Trophoblast cell (in vitro differentiated cells and primary cell): ENCODE data around the gene CDK13.
"Not testable (repeated sequence)": the region's sequence is repeated elsewhere in the genome, so short reads cannot be mapped to it uniquely, and the experiment has no call there.

ENCODE experiments used
- DNase-seq, 2 donors: peaks; one replicate each; pipeline ENCODE4 v3.0.0-alpha.2; 2016
- H2AFZ ChIP-seq: 2 replicates; pipeline ENCODE4 v1.6.1; 2013; ENCODE audit warnings: low read length, moderate library complexity, mild to moderate bottlenecking; ENCODE audit not compliant: insufficient read depth, poor library complexity
- H2AK5ac ChIP-seq: 2 replicates; pipeline ENCODE4 v1.6.1; 2013; ENCODE audit warnings: mild to moderate bottlenecking, low read length
- H2BK120ac ChIP-seq: 2 replicates; pipeline ENCODE4 v1.6.1; 2013; ENCODE audit warnings: low read length, mild to moderate bottlenecking, moderate library complexity; ENCODE audit not compliant: insufficient read depth, poor library complexity
- H2BK12ac ChIP-seq: 2 replicates; pipeline ENCODE4 v1.6.1; 2013; ENCODE audit warnings: mild to moderate bottlenecking, low read length, moderate library complexity
- H2BK5ac ChIP-seq: 2 replicates; pipeline ENCODE4 v1.6.1; 2013; ENCODE audit warnings: low read length, low read depth, moderate library complexity, mild to moderate bottlenecking; ENCODE audit not compliant: poor library complexity
- H3K14ac ChIP-seq: 2 replicates; pipeline ENCODE4 v1.6.1; 2013; ENCODE audit warnings: mild to moderate bottlenecking, low read length
- H3K18ac ChIP-seq: 2 replicates; pipeline ENCODE4 v1.6.1; 2013; ENCODE audit warnings: mild to moderate bottlenecking, low read length
- H3K23ac ChIP-seq: 2 replicates; pipeline ENCODE4 v1.6.1; 2013; ENCODE audit warnings: low read length
- H3K27ac ChIP-seq: 2 replicates; pipeline ENCODE4 v1.5.1; 2013; ENCODE audit warnings: low read depth, mild to moderate bottlenecking, inconsistent platforms, low read length, moderate library complexity
- H3K27me3 ChIP-seq: 2 replicates; pipeline ENCODE4 v1.6.1; 2013; ENCODE audit warnings: inconsistent platforms, mild to moderate bottlenecking, low read length, moderate library complexity; ENCODE audit not compliant: insufficient read depth
- H3K36me3 ChIP-seq, 2 experiments: 1 replicate in 1 of 2; 2 replicates in 1 of 2; pipeline ENCODE4 v1.6.1; 2013; ENCODE audit warnings: low read length in 2 of 2, mild to moderate bottlenecking in 2 of 2, moderate library complexity in 1 of 2; ENCODE audit not compliant: insufficient read depth in 2 of 2, control insufficient read depth in 1 of 2
- H3K4ac ChIP-seq: 2 replicates; pipeline ENCODE4 v1.6.1; 2013; ENCODE audit warnings: low read depth, mild to moderate bottlenecking, low read length, moderate library complexity
- H3K4me1 ChIP-seq, 2 experiments: 1 replicate in 1 of 2; 2 replicates in 1 of 2; pipeline ENCODE4 v1.6.1; 2013; ENCODE audit warnings: low read length in 2 of 2, mild to moderate bottlenecking in 2 of 2, moderate library complexity in 1 of 2; ENCODE audit not compliant: insufficient read depth in 2 of 2, control insufficient read depth in 1 of 2
- H3K4me2 ChIP-seq: 2 replicates; pipeline ENCODE4 v1.6.1; 2013; ENCODE audit warnings: inconsistent platforms, mild to moderate bottlenecking, low read length, moderate library complexity
- H3K4me3 ChIP-seq: 2 replicates; pipeline ENCODE4 v1.5.1; 2013; ENCODE audit warnings: mild to moderate bottlenecking, low read depth, low read length, inconsistent platforms
- H3K79me1 ChIP-seq: one replicate; pipeline ENCODE4 v1.6.1; 2013; ENCODE audit warnings: low read length
- H3K79me2 ChIP-seq: 2 replicates; pipeline ENCODE4 v1.6.1; 2013; ENCODE audit warnings: low read length, mild to moderate bottlenecking; ENCODE audit not compliant: control insufficient read depth, insufficient read depth, poor library complexity
- H3K9ac ChIP-seq: 2 replicates; pipeline ENCODE4 v1.6.1; 2013; ENCODE audit warnings: mild to moderate bottlenecking, low read length
- H3K9me3 ChIP-seq: 2 replicates; pipeline ENCODE4 v1.6.1; 2013; ENCODE audit warnings: low read depth, mild to moderate bottlenecking, control low read depth, inconsistent platforms, low read length; ENCODE audit not compliant: insufficient read depth
- H4K12ac ChIP-seq: 2 replicates; pipeline ENCODE4 v1.6.1; 2013; ENCODE audit warnings: low read depth, mild to moderate bottlenecking, low read length, moderate library complexity
- H4K8ac ChIP-seq: 2 replicates; pipeline ENCODE4 v1.6.1; 2013; ENCODE audit warnings: low read depth, mild to moderate bottlenecking, low read length, moderate library complexity
- H4K91ac ChIP-seq: one replicate; pipeline ENCODE4 v1.6.1; 2013; ENCODE audit warnings: low read depth, mild to moderate bottlenecking, low read length, moderate library complexity
- WGBS: extraction: QIAGEN DNeasy Blood & Tissue Kit; methylation state at CpG from one replicate; pipeline ENCODE4 v1.1.7; 2013; ENCODE audit warnings: missing lambda C conversion rate; ENCODE audit not compliant: insufficient read length, insufficient coverage; ENCODE audit errors: extremely low coverage; 5-methylcytosine and 5-hydroxymethylcytosine counted together

CDK13 gene

DNA sequence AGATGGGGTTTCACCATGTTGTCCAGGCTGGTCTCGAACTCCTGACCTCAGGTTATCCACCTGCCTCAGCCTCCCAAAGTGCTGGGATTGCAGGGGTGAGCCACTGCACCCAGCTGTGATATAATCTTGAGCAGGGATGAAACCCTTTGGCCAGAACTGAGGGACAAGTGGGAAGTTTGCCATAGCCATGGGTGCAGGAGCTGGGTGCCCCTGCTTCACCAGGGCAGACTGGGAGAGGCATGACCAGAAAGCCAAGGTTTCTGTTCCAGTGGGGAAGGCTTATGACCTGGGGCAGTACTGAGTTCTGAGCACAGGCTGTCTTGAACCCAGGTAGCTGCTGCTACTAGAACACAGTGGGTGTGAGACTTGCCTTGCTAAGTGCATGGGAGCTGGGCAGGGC, 40.5 kb upstream of the CDK13 start:
- Histone ChIP-seq H4K12ac (no peak overlapping the region), H2BK12ac (no peak overlapping the region), H3K4me3 (peak overlapping the region; percentile 0), H2BK120ac (no peak overlapping the region), H2BK5ac (no peak overlapping the region), H3K79me2 (no peaks in the 10 kb centered on the region), H4K91ac (no peak overlapping the region), H3K27ac (no peak overlapping the region), H3K9me3 (no peaks in the 10 kb centered on the region), H3K36me3 (no peaks in the 10 kb centered on the region), H3K4me1 (no peaks in the 10 kb centered on the region), H3K23ac (no peak overlapping the region), H3K4ac (no peak overlapping the region), H2AFZ (no peak overlapping the region), H3K9ac (no peak overlapping the region), H3K79me1 (no peaks in the 10 kb centered on the region), H3K14ac (no peak overlapping the region), H4K8ac (no peak overlapping the region), H3K27me3 (no peaks in the 10 kb centered on the region), H2AK5ac (no peak overlapping the region), H3K18ac (no peak overlapping the region), H3K4me2 (no peak overlapping the region)
- DNase-seq = no peak
- WGBS = no CpG with 5 or more reads among the region's 1 CpG

GRCh38 chr7:39910108-39910869, 39.8 kb upstream of the CDK13 start:
- H3K4me2 ChIP-seq = no peak overlapping the region
- no peak overlapping the region for H3K18ac ChIP-seq
- no peak overlapping the region for H2AFZ ChIP-seq
- no peak overlapping the region for H3K23ac ChIP-seq
- no peaks in the 10 kb centered on the region for H3K4me1 ChIP-seq
- no peak overlapping the region for H4K91ac ChIP-seq
- no peak overlapping the region for H2BK5ac ChIP-seq
- H3K9ac ChIP-seq = no peak overlapping the region
- WGBS = no CpG with 5 or more reads among the region's 7 CpGs
- no peak overlapping the region for H3K4me3 ChIP-seq
- H2BK120ac ChIP-seq = no peak overlapping the region
- no peak overlapping the region for H2BK12ac ChIP-seq
- peak; percentile 72 to 88 for DNase-seq
- H4K12ac ChIP-seq = no peak overlapping the region
- H3K36me3 ChIP-seq = no peaks in the 10 kb centered on the region
- no peak overlapping the region for H3K27ac ChIP-seq
- no peak overlapping the region for H3K14ac ChIP-seq
- no peaks in the 10 kb centered on the region for H3K79me2 ChIP-seq
- no peak overlapping the region for H3K4ac ChIP-seq
- H2AK5ac ChIP-seq = no peak overlapping the region
- H3K27me3 ChIP-seq = no peaks in the 10 kb centered on the region
- H4K8ac ChIP-seq = no peak overlapping the region
- no peaks in the 10 kb centered on the region for H3K79me1 ChIP-seq
- H3K9me3 ChIP-seq = no peaks in the 10 kb centered on the region

- no peak overlapping the region for H4K8ac ChIP-seq
- no peak overlapping the region for H3K4me2 ChIP-seq
- no peak overlapping the region for H3K4ac ChIP-seq
- H3K4me1 ChIP-seq = no peaks in the 10 kb centered on the region
- H3K9me3 ChIP-seq = no peaks in the 10 kb centered on the region
- H3K9ac ChIP-seq = no peak overlapping the region
- no peaks in the 10 kb centered on the region for H3K36me3 ChIP-seq
- no peak overlapping the region for H2BK5ac ChIP-seq
- WGBS = no CpG with 5 or more reads among the region's 2 CpGs
- no peak overlapping the region for H2BK12ac ChIP-seq
- no peak overlapping the region for H3K23ac ChIP-seq
- no peak for DNase-seq
- no peak overlapping the region for H4K12ac ChIP-seq
- H3K27me3 ChIP-seq = no peaks in the 10 kb centered on the region
- no peak overlapping the region for H3K27ac ChIP-seq
- H2BK120ac ChIP-seq = no peak overlapping the region
- H2AFZ ChIP-seq = no peak overlapping the region
- H2AK5ac ChIP-seq = no peak overlapping the region
- no peak overlapping the region for H3K4me3 ChIP-seq
- H3K14ac ChIP-seq = no peak overlapping the region
- H3K18ac ChIP-seq = no peak overlapping the region
- no peaks in the 10 kb centered on the region for H3K79me1 ChIP-seq
- no peaks in the 10 kb centered on the region for H3K79me2 ChIP-seq
- no peak overlapping the region for H4K91ac ChIP-seq
These were observed 38.9 kb upstream of the CDK13 start for GRCh38 chr7:39911167-39911566.

DNA sequence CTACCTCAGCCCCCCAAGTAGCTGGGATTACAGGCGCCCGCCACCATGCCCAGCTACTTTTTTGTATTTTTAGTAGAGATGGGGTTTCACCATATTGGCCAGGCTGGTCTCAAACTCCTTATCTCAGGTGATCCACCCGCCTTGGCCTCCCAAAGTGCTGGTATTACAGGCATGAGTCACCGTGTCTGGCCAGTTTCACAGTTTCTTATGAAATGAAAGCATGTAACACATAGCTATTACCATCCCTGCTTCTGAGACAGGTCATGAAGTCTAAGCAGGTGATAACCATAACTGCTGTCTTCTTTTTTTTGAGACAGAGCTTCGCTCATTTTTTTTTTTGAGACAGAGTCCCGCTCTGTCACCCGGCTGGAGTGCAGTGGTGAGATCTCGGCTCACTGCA, 34.2 kb upstream of the CDK13 start:
- WGBS = no CpG with 5 or more reads among the region's 8 CpGs
- not testable (repeated sequence) for H3K4me3 ChIP-seq, H3K4me1 ChIP-seq, H3K27me3 ChIP-seq, H3K9ac ChIP-seq, H3K4ac ChIP-seq, H4K91ac ChIP-seq, H2BK120ac ChIP-seq, H3K79me1 ChIP-seq, H3K14ac ChIP-seq, H4K12ac ChIP-seq, H3K4me2 ChIP-seq, H3K23ac ChIP-seq, H3K9me3 ChIP-seq, H4K8ac ChIP-seq, H3K36me3 ChIP-seq, H2BK12ac ChIP-seq, H3K18ac ChIP-seq, H3K79me2 ChIP-seq, H3K27ac ChIP-seq, H2AK5ac ChIP-seq, H2BK5ac ChIP-seq, H2AFZ ChIP-seq
- DNase-seq = peak; percentile 79 to 88
